Glomerular visceral epithelial cell (primary cell): ENCODE measurements around the gene SELENOO.

Source experiments
- DNase-seq: peaks from one replicate; pipeline ENCODE4 v3.0.0-alpha.2; 2016; ENCODE audit errors: extremely low spot score

The SELENOO gene

GRCh38 chr22:50236731-50237409 is 36.1 kb downstream of the SELENOO start:
- DNase-seq, result no peak

GRCh38 chr22:50238755-50239154 is 37.9 kb downstream of the SELENOO start:
- DNase-seq, result no peak

- no peak for DNase-seq
These were observed 41.7 kb downstream of the SELENOO start for GRCh38 chr22:50242406-50242949.

GRCh38 chr22:50243685-50244419 is 43.0 kb downstream of the SELENOO start:
- no peak for DNase-seq

- DNase-seq, result peak; percentile 83
These were observed 43.8 kb downstream of the SELENOO start, which contains the start of gene TUBGCP6 for GRCh38 chr22:50244420-50245213. TUBGCP6 (minus strand) TSS chr22:50245023; CDS start chr22:50244459, 564 bp downstream.

GRCh38 chr22:50245214-50246072 is 44.6 kb downstream of the SELENOO start:
- DNase-seq, result peak; percentile 31

GRCh38 chr22:50246242-50247175 is 45.7 kb downstream of the SELENOO start:
- DNase-seq, result no peak

GRCh38 chr22:50247748-50248147 is 46.9 kb downstream of the SELENOO start:
- no peak for DNase-seq

- no peak for DNase-seq
These were observed 47.6 kb downstream of the SELENOO start for GRCh38 chr22:50248196-50249081.

- no peak for DNase-seq
These were observed 48.8 kb downstream of the SELENOO start for GRCh38 chr22:50249341-50250248.

- DNase-seq, result no peak
These were observed 49.4 kb downstream of the SELENOO start for GRCh38 chr22:50250249-50250554.

- peak; percentile 69 for DNase-seq
These were observed 50.0 kb downstream of the SELENOO start, which contains the start of gene HDAC10 for GRCh38 chr22:50250555-50251476. HDAC10 (minus strand) TSS chr22:50251265; CDS start chr22:50251032, 233 bp downstream.

GRCh38 chr22:50251477-50252081 is 50.8 kb downstream of the SELENOO start:
- DNase-seq, result no peak

- DNase-seq, result peak; percentile 59
These were observed 51.6 kb downstream of the SELENOO start for GRCh38 chr22:50252082-50253045.
